ENCODE data around the gene GLIS1.

GLIS1 gene

GRCh38 chr1:53633073-53633704 lies 105.8 kb downstream of the GLIS1 start:
- DNase-seq (ENCODE audit: low read depth) = no peak
- no peak for TF ChIP-seq POLR2A (IDR thresholded peaks at IDR 0.05; ENCODE audit: extremely low read depth, insufficient read length)
- TF ChIP-seq MYC (IDR thresholded peaks at IDR 0.05; ENCODE audit: low read depth, low read length) = no peak
- no peak for TF ChIP-seq CTCF (IDR thresholded peaks at IDR 0.05; ENCODE audit: low read depth, low read length)
- no peak for TF ChIP-seq MAX (IDR thresholded peaks at IDR 0.05; ENCODE audit: low read depth, low read length)
- no peak overlapping the region for H3K4me3 ChIP-seq (ENCODE audit: low read depth, low read length)

- no peak overlapping the region for H3K4me3 ChIP-seq (ENCODE audit: low read depth, low read length)
- TF ChIP-seq MYC (IDR thresholded peaks at IDR 0.05; ENCODE audit: low read depth, low read length) (no peak), CTCF (IDR thresholded peaks at IDR 0.05; ENCODE audit: low read depth, low read length) (no peak), MAX (IDR thresholded peaks at IDR 0.05; ENCODE audit: low read depth, low read length) (no peak), POLR2A (IDR thresholded peaks at IDR 0.05; ENCODE audit: extremely low read depth, insufficient read length) (no peak)
- DNase-seq (ENCODE audit: low read depth) = no peak
Observed at GRCh38 chr1:53631622-53632310, 107.2 kb downstream of the GLIS1 start.

GRCh38 chr1:53629101-53629691 lies 109.8 kb downstream of the GLIS1 start:
- no peak for TF ChIP-seq MAX (IDR thresholded peaks at IDR 0.05; ENCODE audit: low read depth, low read length)
- TF ChIP-seq POLR2A (IDR thresholded peaks at IDR 0.05; ENCODE audit: extremely low read depth, insufficient read length) = no peak
- no peak for TF ChIP-seq MYC (IDR thresholded peaks at IDR 0.05; ENCODE audit: low read depth, low read length)
- no peak for TF ChIP-seq CTCF (IDR thresholded peaks at IDR 0.05; ENCODE audit: low read depth, low read length)
- no peak overlapping the region for H3K4me3 ChIP-seq (ENCODE audit: low read depth, low read length)

GRCh38 chr1:53628286-53628955 lies 110.5 kb downstream of the GLIS1 start:
- no peak for DNase-seq (ENCODE audit: low read depth)
- no peak for TF ChIP-seq POLR2A (IDR thresholded peaks at IDR 0.05; ENCODE audit: extremely low read depth, insufficient read length)
- no peak for TF ChIP-seq CTCF (IDR thresholded peaks at IDR 0.05; ENCODE audit: low read depth, low read length)
- TF ChIP-seq MAX (IDR thresholded peaks at IDR 0.05; ENCODE audit: low read depth, low read length) = no peak
- no peak for TF ChIP-seq MYC (IDR thresholded peaks at IDR 0.05; ENCODE audit: low read depth, low read length)

More at GRCh38 chr1:53629101-53629691, 109.8 kb downstream of the GLIS1 start:
- DNase-seq (ENCODE audit: low read depth) = no peak

GRCh38 chr1:53627666-53628065 lies 111.3 kb downstream of the GLIS1 start:
- DNase-seq (ENCODE audit: low read depth) = no peak
- no peak for TF ChIP-seq POLR2A (IDR thresholded peaks at IDR 0.05; ENCODE audit: extremely low read depth, insufficient read length)
- TF ChIP-seq MAX (IDR thresholded peaks at IDR 0.05; ENCODE audit: low read depth, low read length) = no peak
- no peak for TF ChIP-seq MYC (IDR thresholded peaks at IDR 0.05; ENCODE audit: low read depth, low read length)
- no peak for TF ChIP-seq CTCF (IDR thresholded peaks at IDR 0.05; ENCODE audit: low read depth, low read length)

More at GRCh38 chr1:53628286-53628955, 110.5 kb downstream of the GLIS1 start:
- H3K4me3 ChIP-seq (ENCODE audit: low read depth, low read length) = no peak overlapping the region

More at GRCh38 chr1:53627666-53628065, 111.3 kb downstream of the GLIS1 start:
- H3K4me3 ChIP-seq (ENCODE audit: low read depth, low read length) = no peak overlapping the region

Measured in NB4 (cell line).